Progenitor cell of endocrine pancreas (in vitro differentiated cells): ENCODE results near the gene CLDN25. TPM values are rescaled to one million over a fixed set of nuclear protein-coding genes. Genes with fewer than 3 reads are reported as not detected.
A peak's percentile ranks its signal among the peaks of the same experiment; 100 is the strongest.

ENCODE experiments used
- DNase-seq: peaks from one replicate; pipeline ENCODE4 v3.0.0; 2021; ENCODE audit warnings: low spot score; ENCODE audit not compliant: unreplicated experiment
- H3K27ac Mint-ChIP-seq: 2 replicates; pipeline ENCODE4 v1.8.0; 2021; ENCODE audit warnings: mild to moderate bottlenecking, moderate library complexity, mixed read lengths
- H3K27me3 Mint-ChIP-seq: 2 replicates; pipeline ENCODE4 v1.8.0; 2021; ENCODE audit warnings: mixed read lengths
- H3K36me3 Mint-ChIP-seq: 2 replicates; pipeline ENCODE4 v1.8.0; 2022; ENCODE audit warnings: mixed read lengths; ENCODE audit not compliant: insufficient read depth
- H3K4me1 Mint-ChIP-seq: 2 replicates; pipeline ENCODE4 v1.8.0; 2021; ENCODE audit warnings: low read depth, mixed read lengths
- H3K4me3 Mint-ChIP-seq: 2 replicates; pipeline ENCODE4 v1.8.0; 2021; ENCODE audit warnings: low read depth, mild to moderate bottlenecking, moderate library complexity, mixed read lengths
- H3K9me3 Mint-ChIP-seq: 2 replicates; pipeline ENCODE4 v1.8.0; 2021; ENCODE audit warnings: low read depth, mixed read lengths
- total RNA-seq: library from RNA; stranded (reverse); gene quantifications from 2 replicates; pipeline ENCODE4 v1.2.1, GENCODE V29; 2021
- TF ChIP-seq, protein P1 (sequence below): fragments of 200-600 bp; sonication (generic); IDR thresholded peaks from one replicate; pipeline ENCODE4 v1.5.0; 2021; ENCODE audit warnings: antibody characterized with exemption, mild to moderate bottlenecking; ENCODE audit not compliant: unreplicated experiment

Gene CLDN25
- total RNA-seq, 1 donor from 2014 or later: not detected

GRCh38 chr11:113818426-113818825, 38.8 kb downstream of the CLDN25 start:
- TF ChIP-seq, protein P1, sequence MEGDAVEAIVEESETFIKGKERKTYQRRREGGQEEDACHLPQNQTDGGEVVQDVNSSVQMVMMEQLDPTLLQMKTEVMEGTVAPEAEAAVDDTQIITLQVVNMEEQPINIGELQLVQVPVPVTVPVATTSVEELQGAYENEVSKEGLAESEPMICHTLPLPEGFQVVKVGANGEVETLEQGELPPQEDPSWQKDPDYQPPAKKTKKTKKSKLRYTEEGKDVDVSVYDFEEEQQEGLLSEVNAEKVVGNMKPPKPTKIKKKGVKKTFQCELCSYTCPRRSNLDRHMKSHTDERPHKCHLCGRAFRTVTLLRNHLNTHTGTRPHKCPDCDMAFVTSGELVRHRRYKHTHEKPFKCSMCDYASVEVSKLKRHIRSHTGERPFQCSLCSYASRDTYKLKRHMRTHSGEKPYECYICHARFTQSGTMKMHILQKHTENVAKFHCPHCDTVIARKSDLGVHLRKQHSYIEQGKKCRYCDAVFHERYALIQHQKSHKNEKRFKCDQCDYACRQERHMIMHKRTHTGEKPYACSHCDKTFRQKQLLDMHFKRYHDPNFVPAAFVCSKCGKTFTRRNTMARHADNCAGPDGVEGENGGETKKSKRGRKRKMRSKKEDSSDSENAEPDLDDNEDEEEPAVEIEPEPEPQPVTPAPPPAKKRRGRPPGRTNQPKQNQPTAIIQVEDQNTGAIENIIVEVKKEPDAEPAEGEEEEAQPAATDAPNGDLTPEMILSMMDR: no peak
- no peak overlapping the region for H3K27ac Mint-ChIP-seq

DNA sequence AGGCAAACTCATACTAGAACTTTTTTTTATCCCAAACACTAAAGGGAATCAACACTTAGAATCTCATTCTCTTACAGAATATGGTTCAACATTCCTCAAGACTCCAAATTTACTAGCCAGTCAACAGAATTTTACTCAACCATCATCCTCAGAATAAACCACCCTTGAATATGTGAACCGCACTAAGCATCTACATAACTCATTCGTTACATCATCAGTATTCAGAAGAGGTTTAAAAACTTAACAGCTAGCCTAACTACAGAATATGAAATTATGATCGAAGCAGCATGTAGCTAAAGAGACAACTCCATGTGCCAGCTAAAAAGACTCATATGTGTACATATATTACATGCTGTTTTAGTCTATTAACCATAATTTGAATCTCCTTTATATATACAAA, 47.9 kb downstream of the CLDN25 start:
- Mint-ChIP-seq H3K4me1 (no peaks in the 10 kb centered on the region), H3K9me3 (peaks cover 14% of the 10 kb centered on the region), H3K27me3 (no peaks in the 10 kb centered on the region), H3K4me3 (no peak overlapping the region), H3K27ac (peak overlapping the region; percentile 18), H3K36me3 (peaks cover 37% of the 10 kb centered on the region)
- TF ChIP-seq, protein P1: no peak
- no peak for DNase-seq

More at GRCh38 chr11:113818426-113818825, 38.8 kb downstream of the CLDN25 start:
- no peak for DNase-seq
- Mint-ChIP-seq H3K4me1 (no peaks in the 10 kb centered on the region), H3K4me3 (no peak overlapping the region), H3K27me3 (no peaks in the 10 kb centered on the region), H3K9me3 (no peaks in the 10 kb centered on the region), H3K36me3 (peaks cover 29% of the 10 kb centered on the region)

- H3K27me3 Mint-ChIP-seq: no peaks in the 10 kb centered on the region
- H3K27ac Mint-ChIP-seq: no peak overlapping the region
- H3K36me3 Mint-ChIP-seq: peaks cover 34% of the 10 kb centered on the region
- DNase-seq: no peak
- H3K4me1 Mint-ChIP-seq: no peaks in the 10 kb centered on the region
- TF ChIP-seq, protein P1: no peak
- H3K4me3 Mint-ChIP-seq: no peak overlapping the region
- H3K9me3 Mint-ChIP-seq: peaks cover 14% of the 10 kb centered on the region
These were observed 48.6 kb downstream of the CLDN25 start for GRCh38 chr11:113828191-113828590.

DNA sequence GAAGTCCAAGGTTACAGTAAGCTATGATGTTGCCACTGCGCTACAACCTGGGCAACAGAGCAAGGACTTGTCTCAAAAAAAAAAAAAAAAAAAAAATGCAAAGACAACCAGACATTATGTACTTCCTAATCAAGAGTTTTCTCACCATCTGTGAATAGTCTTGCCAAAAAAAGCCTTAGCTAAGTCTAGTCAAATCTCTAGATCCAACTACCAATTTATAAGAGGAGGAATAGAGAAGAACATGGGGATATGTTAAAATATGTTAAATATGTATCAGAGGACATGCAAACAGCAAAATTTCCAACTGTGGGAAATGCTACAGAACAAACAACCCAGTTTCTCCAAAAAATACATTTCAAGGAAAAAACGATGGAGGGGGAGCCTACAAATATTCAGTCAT, 50.2 kb downstream of the CLDN25 start:
- peaks cover 9% of the 10 kb centered on the region for H3K9me3 Mint-ChIP-seq
- no peaks in the 10 kb centered on the region for H3K27me3 Mint-ChIP-seq
- H3K27ac Mint-ChIP-seq: no peak overlapping the region
- TF ChIP-seq, protein P1: no peak
- DNase-seq: no peak
- no peaks in the 10 kb centered on the region for H3K4me1 Mint-ChIP-seq
- H3K36me3 Mint-ChIP-seq: peaks cover 29% of the 10 kb centered on the region
- H3K4me3 Mint-ChIP-seq: no peak overlapping the region

Other genes with a start within 250 kb of the CLDN25 start
- 1.8 and 2.6 TPM in 2 replicates for gene TMPRSS5, start 73.5 kb upstream of the CLDN25 start, total RNA-seq
- gene ZW10, start 6.1 kb upstream of the CLDN25 start, total RNA-seq: 18.9 and 22.8 TPM in 2 replicates
- 54.8 and 56.4 TPM in 2 replicates for gene USP28, start 95.8 kb downstream of the CLDN25 start, total RNA-seq
- gene HTR3B, start 125.0 kb downstream of the CLDN25 start, total RNA-seq: not detected in 2 replicates
- not detected in 2 replicates for gene HTR3A, start 195.3 kb downstream of the CLDN25 start, total RNA-seq